ENCODE measurements around the gene CDK9. TPM values are rescaled to one million over a fixed set of nuclear protein-coding genes. Genes with fewer than 3 reads are reported as not detected.

CDK9 gene
- total and polyA plus RNA-seq, 11 donors, result 26.2 to 60.3 (median 40.2) TPM

- WGBS, 4 donors, result 90 to 95% (median 92%) methylated on average over 6 to 10 of the region's 10 CpGs
- intact Hi-C loops (cut with DNase I), result no loop called here
- TF ChIP-seq CTCF (IDR thresholded peaks at IDR 0.05) (no peak), POLR2A (IDR thresholded peaks at IDR 0.05) (no peak)
Measured at GRCh38 chr9:127773981-127774380, 11.9 kb upstream of the CDK9 start.

DNA sequence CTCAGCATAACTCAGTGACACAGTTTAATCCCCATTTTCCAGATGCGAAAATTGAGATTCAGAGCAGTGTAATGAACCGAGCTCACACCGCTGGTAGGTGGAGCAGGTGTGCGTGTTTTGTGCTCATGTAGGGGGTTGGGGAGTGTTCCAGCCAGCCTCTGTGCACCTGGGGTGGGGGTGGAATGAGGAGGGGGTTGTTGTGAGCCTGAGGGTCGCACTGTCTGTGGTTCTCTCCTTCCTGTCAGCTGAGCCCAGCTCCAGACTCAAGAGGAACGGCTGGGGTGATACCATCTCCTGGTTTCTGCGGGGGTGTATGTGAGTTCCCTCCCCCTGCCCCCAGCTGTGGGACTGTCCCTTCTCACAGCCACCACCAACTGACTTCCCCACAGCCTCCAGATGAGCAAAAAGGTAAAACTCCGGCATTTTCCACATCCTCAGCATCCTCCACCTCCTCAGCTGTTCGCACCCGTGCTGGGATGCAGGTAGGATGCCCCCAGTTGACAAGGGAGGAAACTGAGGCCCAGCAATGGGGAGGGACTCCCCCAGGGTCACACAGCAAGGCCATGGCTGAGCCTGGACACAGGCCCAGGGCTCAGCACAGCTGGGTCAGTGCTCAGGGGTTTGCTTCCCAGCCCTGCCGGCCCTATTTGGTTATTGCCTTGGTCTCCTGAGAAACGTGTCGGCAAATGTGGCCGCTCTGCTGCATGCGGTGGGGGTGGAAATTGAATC lies 9.5 kb upstream of the CDK9 start:
- peaks cover 0 to 71% (median 21%) of the 10 kb centered on the region in 12 donors for H3K4me1 ChIP-seq
- no peaks in the 10 kb centered on the region for H3K27me3 ChIP-seq
- 56 to 62% (median 57%) methylated on average over 10 to 15 of the region's 15 CpGs for WGBS, 4 donors
- DNase-seq, result peak in 2 of 5 donors; percentile 49 to 65
- peak in 1 of 4 donors; percentile 11 for ATAC-seq
- H3K36me3 ChIP-seq, result peaks cover 0 to 14% (median 0%) of the 10 kb centered on the region in 9 donors
- H3K27ac ChIP-seq, result peak overlapping the region in 10 of 12 donors; percentile 11 to 94 (median 32)
- peak overlapping the region in 9 of 12 donors; percentile 35 to 63 (median 49) for H3K4me3 ChIP-seq
- no peak for TF ChIP-seq CTCF (IDR thresholded peaks at IDR 0.05)
- no peak for TF ChIP-seq POLR2A (IDR thresholded peaks at IDR 0.05)
- intact Hi-C loops (cut with DNase I), result no loop called here
- no peaks in the 10 kb centered on the region for H3K9me3 ChIP-seq

More at GRCh38 chr9:127773981-127774380, 11.9 kb upstream of the CDK9 start:
- no peak overlapping the region for H3K4me3 ChIP-seq
- ATAC-seq (no peak), DNase-seq (no peak)
- H3K36me3 ChIP-seq, result peaks cover 0 to 14% (median 0%) of the 10 kb centered on the region in 9 donors
- H3K27ac ChIP-seq, result no peak overlapping the region
- peaks cover 0 to 70% (median 17%) of the 10 kb centered on the region in 12 donors for H3K4me1 ChIP-seq
- H3K9me3 ChIP-seq, result no peaks in the 10 kb centered on the region
- H3K27me3 ChIP-seq, result no peaks in the 10 kb centered on the region

DNA sequence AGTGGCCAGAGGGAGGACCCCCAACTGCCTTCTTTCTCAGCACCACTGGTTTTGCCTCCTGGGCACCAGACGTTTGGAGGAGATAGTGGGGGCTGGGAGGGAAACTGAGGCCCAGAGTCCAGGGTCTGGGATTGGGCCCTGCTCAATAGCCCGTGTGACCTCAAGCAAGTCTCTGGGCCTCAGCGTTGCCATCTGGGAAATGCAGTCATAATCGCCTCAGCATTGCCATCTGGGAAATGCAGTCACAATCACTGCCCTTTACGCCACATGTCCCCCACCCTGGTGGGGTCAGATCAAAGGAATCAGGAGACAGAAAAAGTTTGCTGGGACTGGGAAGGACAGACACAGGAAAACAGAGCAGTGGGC lies 8.9 kb upstream of the CDK9 start:
- Histone ChIP-seq H3K27ac (peak overlapping the region in 9 of 12 donors; percentile 11 to 94 (median 43)), H3K36me3 (peaks cover 0 to 14% (median 0%) of the 10 kb centered on the region in 9 donors), H3K4me3 (peak overlapping the region in 10 of 12 donors; percentile 6 to 63 (median 47)), H3K9me3 (no peaks in the 10 kb centered on the region), H3K27me3 (no peaks in the 10 kb centered on the region), H3K4me1 (peaks cover 0 to 72% (median 20%) of the 10 kb centered on the region in 12 donors)
- no peak for ATAC-seq
- WGBS, 4 donors, result 59 to 70% (median 66%) methylated on average over 3 to 5 of the region's 5 CpGs
- DNase-seq, result no peak
- intact Hi-C loops (cut with DNase I), result no loop called here
- no peak for TF ChIP-seq POLR2A (IDR thresholded peaks at IDR 0.05)
- no peak for TF ChIP-seq CTCF (IDR thresholded peaks at IDR 0.05)

DNA sequence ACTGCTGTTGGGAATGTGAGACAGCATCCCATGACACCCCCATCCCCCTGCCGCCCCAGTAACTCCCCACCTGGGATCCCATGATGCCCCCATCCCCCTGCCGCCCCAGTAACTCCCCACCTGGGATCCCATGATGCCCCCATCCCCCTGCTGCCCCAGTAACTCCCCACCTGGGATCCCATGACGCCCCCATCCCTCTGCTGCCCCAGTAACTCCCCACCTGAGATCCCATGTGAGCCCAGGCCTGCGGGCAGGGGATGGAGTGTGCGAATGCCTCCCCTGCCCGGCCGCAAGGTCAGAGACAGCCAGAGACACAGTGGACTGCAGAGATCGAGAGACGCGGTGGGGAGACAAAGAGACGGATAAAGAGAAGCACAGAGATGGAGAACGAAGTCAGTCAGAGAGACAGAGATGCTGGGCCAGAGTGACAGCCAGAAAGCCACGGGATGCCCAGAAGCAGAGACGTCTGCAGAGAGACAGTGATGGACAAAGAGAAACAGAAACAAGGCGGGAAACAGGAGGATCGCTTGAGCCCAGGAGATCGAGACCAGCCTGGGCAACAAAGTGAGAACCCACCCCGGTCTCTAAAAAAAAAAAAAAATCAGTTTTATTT lies 8.4 kb upstream of the CDK9 start:
- Histone ChIP-seq H3K27me3 (no peaks in the 10 kb centered on the region), H3K36me3 (peaks cover 0 to 14% (median 0%) of the 10 kb centered on the region in 9 donors), H3K27ac (peak overlapping the region in 9 of 12 donors; percentile 43 to 94 (median 73)), H3K9me3 (no peaks in the 10 kb centered on the region), H3K4me1 (peaks cover 0 to 75% (median 20%) of the 10 kb centered on the region in 12 donors), H3K4me3 (peak overlapping the region in 11 of 12 donors; percentile 6 to 63 (median 45))
- DNase-seq (no peak), ATAC-seq (no peak)
- 66 to 79% (median 74%) methylated on average over 17 to 18 of the region's 18 CpGs for WGBS, 4 donors
- intact Hi-C loops (cut with DNase I), result no loop called here
- no peak for TF ChIP-seq CTCF (IDR thresholded peaks at IDR 0.05)
- TF ChIP-seq POLR2A (IDR thresholded peaks at IDR 0.05), result no peak

Data from heart left ventricle (tissue), 16 donors.